BLaER1 (cell line): ENCODE results near the gene GTF3A.
A peak's percentile ranks its signal among the peaks of the same experiment; 100 is the strongest.

ENCODE experiments used
- H3K27ac ChIP-seq: shearing (Covaris generic); formaldehyde crosslinking; 2 replicates; pipeline ENCODE4 v1.8.1; 2022
- H3K27me3 ChIP-seq: shearing (Covaris generic); formaldehyde crosslinking; 2 replicates; pipeline ENCODE4 v1.8.1; 2022
- H3K36me3 ChIP-seq: shearing (Covaris generic); formaldehyde crosslinking; 2 replicates; pipeline ENCODE4 v1.8.1; 2022
- H3K4me1 ChIP-seq: shearing (Covaris generic); formaldehyde crosslinking; 2 replicates; pipeline ENCODE4 v1.8.1; 2022
- H3K4me2 ChIP-seq: shearing (Covaris generic); formaldehyde crosslinking; 2 replicates; pipeline ENCODE4 v1.8.1; 2022
- H3K4me3 ChIP-seq: shearing (Covaris generic); formaldehyde crosslinking; 2 replicates; pipeline ENCODE4 v1.8.1; 2022
- H3K9ac ChIP-seq: shearing (Covaris generic); formaldehyde crosslinking; 2 replicates; pipeline ENCODE4 v1.8.1; 2022
- H3K9me3 ChIP-seq: shearing (Covaris generic); formaldehyde crosslinking; 2 replicates; pipeline ENCODE4 v1.8.1; 2022
- H4K20me1 ChIP-seq: shearing (Covaris generic); formaldehyde crosslinking; 2 replicates; pipeline ENCODE4 v1.8.1; 2022
- Cebpa-rat ChIP-seq: shearing (Covaris generic); IDR thresholded peaks from 2 replicates; pipeline ENCODE4 v1.8.1; 2022

Gene GTF3A

DNA sequence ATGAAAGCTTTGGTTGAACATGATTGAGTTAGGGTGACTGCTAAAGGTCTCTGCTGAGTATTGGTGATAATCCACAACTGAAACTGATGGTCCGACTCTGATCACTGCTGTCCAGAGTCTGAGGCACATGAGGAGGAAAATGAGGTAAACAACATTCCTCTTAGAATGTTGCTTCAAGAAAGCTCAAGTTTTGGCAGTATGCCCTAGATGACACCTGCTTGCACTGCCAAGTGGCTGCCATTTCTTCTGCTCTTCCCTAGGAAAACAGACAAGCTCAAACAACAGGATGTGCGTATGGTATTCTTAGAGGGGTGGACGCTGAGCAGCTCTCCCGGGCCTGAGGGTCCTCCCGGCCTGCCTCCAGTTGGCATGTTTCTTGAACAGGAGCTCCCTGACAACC, 41.2 kb downstream of the GTF3A start:
- no peak overlapping the region for H3K27ac ChIP-seq
- peaks cover 13% of the 10 kb centered on the region for H3K9me3 ChIP-seq
- TF ChIP-seq Cebpa-rat = no peak
- no peaks in the 10 kb centered on the region for H3K27me3 ChIP-seq
- H3K9ac ChIP-seq = no peak overlapping the region
- H3K4me1 ChIP-seq = no peaks in the 10 kb centered on the region; the same call in 1 of the 2 replicates
- no peaks in the 10 kb centered on the region for H4K20me1 ChIP-seq
- no peak overlapping the region for H3K4me3 ChIP-seq
- no peak overlapping the region for H3K4me2 ChIP-seq
- no peaks in the 10 kb centered on the region for H3K36me3 ChIP-seq

DNA sequence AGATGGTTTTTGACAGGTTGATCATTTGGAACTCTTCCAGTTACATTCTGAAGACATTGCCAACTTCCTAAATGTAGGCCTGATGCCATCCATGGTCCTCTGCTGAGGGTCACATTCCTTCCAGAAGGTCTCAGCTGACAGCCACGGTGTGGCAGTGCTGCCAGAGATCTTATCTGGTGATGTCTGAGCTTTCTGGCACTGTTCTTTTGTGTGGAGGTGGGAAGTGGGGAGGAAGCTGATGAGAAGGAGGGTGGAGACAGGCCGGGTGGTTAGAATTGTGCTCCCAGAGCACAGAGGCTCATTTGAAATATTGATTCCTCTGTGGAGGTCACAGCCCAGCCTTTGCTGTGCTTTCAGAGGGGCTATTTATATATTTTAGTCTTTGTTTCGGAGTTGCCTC, 42.1 kb downstream of the GTF3A start:
- no peak for TF ChIP-seq Cebpa-rat

DNA sequence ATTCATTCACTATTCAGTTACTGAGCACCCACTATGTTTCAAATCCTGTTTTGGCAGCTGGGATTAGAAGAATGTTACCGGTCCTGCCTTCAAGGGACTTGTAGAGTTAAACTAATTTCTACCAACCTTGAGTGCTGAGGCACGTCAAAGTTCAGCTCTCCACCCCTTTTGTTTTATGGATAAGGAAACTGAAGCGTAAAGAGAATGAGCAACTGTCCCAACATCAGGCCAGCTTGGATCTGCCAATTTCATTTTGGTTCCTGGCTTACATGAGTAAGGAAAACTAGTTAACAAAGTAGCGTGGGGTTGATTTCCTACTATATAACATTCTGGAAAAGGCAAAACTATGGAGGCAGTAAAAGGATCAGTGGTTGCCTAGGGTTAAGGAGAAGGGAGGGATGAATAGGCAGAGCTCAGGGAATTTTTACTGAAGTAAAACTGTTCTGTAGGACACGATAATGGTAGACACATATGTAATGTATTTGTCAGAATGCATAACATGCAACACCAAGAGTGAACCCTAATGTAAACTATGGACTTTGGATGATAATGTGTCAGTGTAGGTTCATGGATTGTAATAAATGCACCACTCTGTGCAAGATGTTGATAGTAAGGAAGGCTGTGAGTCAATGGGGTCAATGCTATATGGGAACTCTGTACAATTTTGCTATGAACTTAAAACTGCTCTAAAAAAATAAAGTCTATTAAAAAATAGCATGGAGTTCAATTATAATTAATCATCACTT, 45.8 kb downstream of the GTF3A start:
- Histone ChIP-seq H3K36me3 (no peaks in the 10 kb centered on the region), H3K27ac (no peak overlapping the region), H3K9ac (no peak overlapping the region), H3K27me3 (no peaks in the 10 kb centered on the region), H3K4me3 (no peak overlapping the region), H3K4me1 (peaks cover 12% of the 10 kb centered on the region), H4K20me1 (no peaks in the 10 kb centered on the region), H3K9me3 (peaks cover 13% of the 10 kb centered on the region), H3K4me2 (no peak overlapping the region)
- TF ChIP-seq Cebpa-rat = no peak

More for the DNA sequence above, 42.1 kb downstream of the GTF3A start:
- Histone ChIP-seq H3K9ac (no peak overlapping the region), H3K36me3 (no peaks in the 10 kb centered on the region), H3K4me3 (no peak overlapping the region), H4K20me1 (no peaks in the 10 kb centered on the region), H3K27ac (no peak overlapping the region), H3K4me2 (no peak overlapping the region), H3K9me3 (peaks cover 13% of the 10 kb centered on the region), H3K4me1 (no peaks in the 10 kb centered on the region; the same call in 1 of the 2 replicates), H3K27me3 (no peaks in the 10 kb centered on the region)

DNA sequence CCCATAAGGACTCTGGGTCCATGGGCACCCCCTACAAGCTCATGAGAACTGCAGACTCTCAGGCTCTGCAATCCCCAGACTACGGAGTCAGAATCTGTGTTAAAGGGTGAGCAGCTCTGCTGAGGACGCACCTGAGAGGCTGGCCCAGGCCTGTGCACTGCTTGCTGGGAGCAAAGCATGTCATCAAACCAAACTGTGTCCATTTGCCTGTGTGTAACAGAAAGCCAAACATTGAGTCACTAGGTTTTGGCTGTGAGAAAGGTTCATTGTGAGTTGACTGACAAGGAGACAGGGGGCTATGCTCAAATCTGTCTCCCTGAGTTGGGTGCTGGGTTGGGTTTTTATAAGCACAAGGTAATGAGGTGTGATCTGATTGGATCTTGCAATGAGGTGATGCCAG, 48.0 kb downstream of the GTF3A start:
- Histone ChIP-seq H3K36me3 (no peaks in the 10 kb centered on the region), H3K27me3 (no peaks in the 10 kb centered on the region), H3K9ac (no peak overlapping the region), H3K4me2 (no peak overlapping the region), H3K4me3 (no peak overlapping the region), H3K4me1 (peaks cover 22% of the 10 kb centered on the region), H3K9me3 (peaks cover 13% of the 10 kb centered on the region), H4K20me1 (no peaks in the 10 kb centered on the region), H3K27ac (no peak overlapping the region)
- TF ChIP-seq Cebpa-rat = no peak

GRCh38 chr13:27472941-27473340, 48.5 kb downstream of the GTF3A start:
- Histone ChIP-seq H3K27me3 (no peaks in the 10 kb centered on the region), H3K9ac (no peak overlapping the region), H3K36me3 (no peaks in the 10 kb centered on the region), H4K20me1 (no peaks in the 10 kb centered on the region), H3K27ac (no peak overlapping the region), H3K4me3 (no peak overlapping the region), H3K4me1 (peaks cover 24% of the 10 kb centered on the region), H3K4me2 (peak overlapping the region; percentile 15; the same call in 1 of the 2 replicates), H3K9me3 (peaks cover 13% of the 10 kb centered on the region)
- TF ChIP-seq Cebpa-rat = no peak

DNA sequence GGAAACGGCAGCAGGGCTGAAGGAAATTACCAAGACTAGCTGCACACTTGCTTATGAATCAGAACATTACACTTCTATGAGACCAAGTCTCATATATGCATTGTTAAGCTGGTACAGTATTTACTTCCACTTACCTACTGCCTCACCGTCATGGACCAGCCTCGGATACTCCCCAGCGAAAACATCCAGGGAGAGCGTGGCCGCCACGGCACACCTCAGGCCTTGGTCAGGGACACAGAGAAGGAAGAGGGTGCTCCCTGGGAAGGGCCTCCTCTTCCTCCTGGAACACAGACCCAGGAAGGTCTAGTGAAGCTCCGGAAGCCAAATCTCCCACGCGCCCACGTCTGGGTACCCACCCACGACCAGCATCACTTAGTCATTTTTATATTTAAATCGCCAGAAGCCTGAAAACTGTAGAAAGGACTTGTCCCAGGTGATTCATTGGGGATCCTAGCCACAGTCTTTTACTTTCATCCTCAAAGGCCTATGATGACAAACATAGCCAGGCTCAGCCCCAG, 50.4 kb downstream of the GTF3A start:
- H3K4me3 ChIP-seq = no peak overlapping the region
- TF ChIP-seq Cebpa-rat = no peak
- no peaks in the 10 kb centered on the region for H3K27me3 ChIP-seq
- H3K27ac ChIP-seq = no peak overlapping the region
- H3K4me1 ChIP-seq = peaks cover 30% of the 10 kb centered on the region
- no peak overlapping the region for H3K9ac ChIP-seq
- H3K36me3 ChIP-seq = no peaks in the 10 kb centered on the region
- H4K20me1 ChIP-seq = no peaks in the 10 kb centered on the region
- H3K9me3 ChIP-seq = no peaks in the 10 kb centered on the region
- H3K4me2 ChIP-seq = no peak overlapping the region

DNA sequence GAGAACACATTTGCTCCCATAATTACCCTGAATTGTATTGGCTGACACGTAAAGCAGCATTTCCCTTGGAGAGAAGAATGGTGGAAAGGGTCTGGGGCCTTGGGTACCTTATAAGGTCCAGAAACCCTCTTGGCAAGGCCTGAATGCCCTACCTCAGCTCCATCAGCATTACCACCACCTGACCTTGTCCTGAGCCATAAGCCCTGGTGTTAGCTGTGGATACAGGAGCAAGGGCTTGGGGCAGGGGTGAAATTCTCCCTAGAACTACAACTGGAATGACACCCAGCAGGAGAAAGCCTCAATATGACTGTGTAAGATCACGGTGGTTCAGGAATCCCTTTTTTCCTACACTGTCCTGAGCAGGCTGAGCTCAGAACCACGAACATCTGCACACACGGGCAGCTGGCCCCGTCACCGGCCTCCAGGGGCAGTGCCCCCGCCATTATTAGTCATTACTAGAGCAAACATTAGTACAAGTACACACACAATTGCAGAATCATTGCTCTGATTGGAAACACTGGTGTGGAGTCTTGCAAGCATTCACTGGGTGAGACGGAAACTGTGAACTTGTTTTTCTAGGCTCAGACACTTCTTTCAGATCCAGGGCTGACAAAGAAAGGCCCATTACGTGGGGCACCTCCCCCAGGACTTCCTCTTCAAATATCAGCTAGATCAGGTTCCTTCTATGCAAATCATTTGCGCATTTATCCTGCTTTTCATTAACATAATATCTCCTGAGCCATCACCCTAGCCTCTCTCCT, 52.7 kb downstream of the GTF3A start:
- Histone ChIP-seq H3K36me3 (no peaks in the 10 kb centered on the region), H3K4me1 (peaks cover 38% of the 10 kb centered on the region), H4K20me1 (no peaks in the 10 kb centered on the region), H3K27me3 (no peaks in the 10 kb centered on the region), H3K27ac (no peak overlapping the region), H3K9ac (no peak overlapping the region), H3K4me2 (no peak overlapping the region; the same call in 1 of the 2 replicates), H3K4me3 (no peak overlapping the region), H3K9me3 (peaks cover 7% of the 10 kb centered on the region; the same call in 1 of the 2 replicates)
- TF ChIP-seq Cebpa-rat = no peak

DNA sequence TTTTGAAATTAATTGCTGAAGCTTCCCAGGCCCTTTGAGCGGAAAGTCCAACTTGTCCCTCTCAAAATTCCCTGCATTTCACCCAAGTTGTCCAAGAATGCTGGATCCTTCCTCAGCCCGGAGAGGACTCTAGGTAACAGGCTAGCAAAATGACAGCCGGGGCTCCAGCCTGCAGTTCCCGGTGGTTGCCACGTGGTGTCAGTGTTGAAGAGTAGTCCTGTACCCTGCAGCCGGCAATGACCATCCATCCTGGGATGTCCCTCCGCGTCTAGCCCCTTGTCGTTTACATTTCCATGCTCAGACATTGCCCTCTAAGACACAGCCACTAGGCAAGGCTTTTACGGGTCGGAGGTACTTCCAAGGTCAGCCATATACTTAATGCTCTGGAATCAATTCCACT, 57.3 kb downstream of the GTF3A start:
- no peak overlapping the region for H3K9ac ChIP-seq
- no peaks in the 10 kb centered on the region for H4K20me1 ChIP-seq
- no peaks in the 10 kb centered on the region for H3K27me3 ChIP-seq
- H3K9me3 ChIP-seq = peaks cover 7% of the 10 kb centered on the region; the same call in 1 of the 2 replicates
- peaks cover 22% of the 10 kb centered on the region for H3K4me1 ChIP-seq
- H3K4me3 ChIP-seq = no peak overlapping the region
- H3K4me2 ChIP-seq = no peak overlapping the region
- TF ChIP-seq Cebpa-rat = no peak
- H3K27ac ChIP-seq = no peak overlapping the region
- H3K36me3 ChIP-seq = no peaks in the 10 kb centered on the region

DNA sequence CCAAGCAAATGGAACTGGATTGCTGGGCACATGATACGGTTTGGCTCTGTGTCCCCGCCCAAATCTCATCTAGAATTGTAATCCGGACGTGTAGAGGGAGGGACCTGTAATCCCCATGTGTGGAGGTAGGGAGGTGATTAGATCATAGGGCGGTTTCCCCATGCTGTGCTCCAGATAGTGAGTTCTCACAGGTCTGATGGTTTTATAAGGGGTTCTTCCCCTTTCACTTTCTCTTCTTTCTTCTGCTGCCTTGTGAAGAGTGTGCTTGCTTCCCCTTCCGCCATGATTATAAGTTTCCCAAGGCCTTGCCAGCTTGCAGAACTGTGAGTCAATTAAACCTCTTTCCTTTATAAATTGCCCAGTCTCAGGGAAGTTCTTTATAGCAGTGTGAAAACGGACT, 58.6 kb downstream of the GTF3A start:
- H3K27me3 ChIP-seq = no peaks in the 10 kb centered on the region
- peaks cover 14% of the 10 kb centered on the region for H3K4me1 ChIP-seq
- no peak overlapping the region for H3K9ac ChIP-seq
- H4K20me1 ChIP-seq = no peaks in the 10 kb centered on the region
- H3K4me3 ChIP-seq = no peak overlapping the region
- H3K9me3 ChIP-seq = peaks cover 7% of the 10 kb centered on the region; the same call in 1 of the 2 replicates
- TF ChIP-seq Cebpa-rat = no peak
- H3K4me2 ChIP-seq = no peak overlapping the region
- H3K27ac ChIP-seq = no peak overlapping the region
- no peaks in the 10 kb centered on the region for H3K36me3 ChIP-seq

GRCh38 chr13:27483421-27483820, 59.0 kb downstream of the GTF3A start:
- Histone ChIP-seq H3K9ac (no peak overlapping the region), H4K20me1 (no peaks in the 10 kb centered on the region), H3K36me3 (no peaks in the 10 kb centered on the region), H3K4me1 (peaks cover 14% of the 10 kb centered on the region), H3K4me2 (no peak overlapping the region), H3K4me3 (no peak overlapping the region), H3K27me3 (no peaks in the 10 kb centered on the region), H3K9me3 (peaks cover 7% of the 10 kb centered on the region; the same call in 1 of the 2 replicates), H3K27ac (no peak overlapping the region)
- no peak for TF ChIP-seq Cebpa-rat
